Hypothalamus (tissue), 51 donors: ENCODE results near the gene TESMIN.

Source experiments
- DNase-seq, 51 donors: peaks; one replicate each; lab custom pipeline; 2025; lab: John Stamatoyannopoulos, UW

The TESMIN gene

GRCh38 chr11:68664141-68664540 lies 87.2 kb downstream of the TESMIN start:
- DNase-seq = no peak

- DNase-seq = no peak
Observed at GRCh38 chr11:68663482-68664010, 87.8 kb downstream of the TESMIN start.

DNA sequence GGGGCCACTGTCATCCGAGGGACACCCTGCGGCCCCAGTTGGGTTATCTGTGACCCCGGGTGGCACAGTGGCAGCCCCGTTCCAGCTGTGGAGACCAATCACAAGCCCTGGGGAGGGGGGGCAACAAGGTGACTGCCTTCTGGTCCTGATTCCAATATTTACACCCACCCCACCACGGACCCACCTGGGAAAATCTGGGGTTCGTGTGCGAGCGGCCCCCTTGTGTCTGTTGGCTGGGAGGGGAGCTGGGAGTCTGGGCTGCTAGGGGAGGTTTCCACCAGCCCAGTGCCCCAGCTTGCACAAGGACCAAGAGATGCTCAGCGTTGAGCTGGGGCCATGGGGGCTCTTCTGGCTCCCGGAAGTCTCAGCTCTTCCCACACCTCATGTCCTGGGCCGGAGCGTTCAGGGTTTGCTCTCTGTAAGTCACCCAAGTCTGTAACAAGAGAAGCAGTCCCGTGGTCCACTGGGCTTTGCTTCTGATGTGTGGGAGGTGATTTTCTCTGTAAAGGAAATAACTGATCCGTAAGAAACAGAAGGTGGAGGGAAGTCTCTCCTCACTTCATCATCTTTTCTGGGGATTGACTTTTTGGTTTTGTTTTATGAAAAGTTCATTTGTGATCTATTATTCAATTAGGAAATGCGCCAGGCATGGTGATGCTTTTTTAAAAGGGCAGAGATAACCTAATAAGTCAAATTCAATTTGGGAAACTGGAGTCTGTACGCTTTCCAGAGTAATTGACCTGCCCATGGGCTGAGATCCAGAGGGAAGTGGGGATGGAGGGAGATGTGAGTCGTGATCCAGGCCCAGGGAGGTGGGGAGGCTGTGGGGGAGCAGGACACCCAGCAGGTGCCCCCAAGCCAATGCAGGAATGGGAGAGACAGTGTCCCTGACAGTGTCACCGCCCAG lies 89.4 kb downstream of the TESMIN start:
- no peak for DNase-seq

- DNase-seq = no peak
Observed at GRCh38 chr11:68661014-68661413, 90.3 kb downstream of the TESMIN start.

DNA sequence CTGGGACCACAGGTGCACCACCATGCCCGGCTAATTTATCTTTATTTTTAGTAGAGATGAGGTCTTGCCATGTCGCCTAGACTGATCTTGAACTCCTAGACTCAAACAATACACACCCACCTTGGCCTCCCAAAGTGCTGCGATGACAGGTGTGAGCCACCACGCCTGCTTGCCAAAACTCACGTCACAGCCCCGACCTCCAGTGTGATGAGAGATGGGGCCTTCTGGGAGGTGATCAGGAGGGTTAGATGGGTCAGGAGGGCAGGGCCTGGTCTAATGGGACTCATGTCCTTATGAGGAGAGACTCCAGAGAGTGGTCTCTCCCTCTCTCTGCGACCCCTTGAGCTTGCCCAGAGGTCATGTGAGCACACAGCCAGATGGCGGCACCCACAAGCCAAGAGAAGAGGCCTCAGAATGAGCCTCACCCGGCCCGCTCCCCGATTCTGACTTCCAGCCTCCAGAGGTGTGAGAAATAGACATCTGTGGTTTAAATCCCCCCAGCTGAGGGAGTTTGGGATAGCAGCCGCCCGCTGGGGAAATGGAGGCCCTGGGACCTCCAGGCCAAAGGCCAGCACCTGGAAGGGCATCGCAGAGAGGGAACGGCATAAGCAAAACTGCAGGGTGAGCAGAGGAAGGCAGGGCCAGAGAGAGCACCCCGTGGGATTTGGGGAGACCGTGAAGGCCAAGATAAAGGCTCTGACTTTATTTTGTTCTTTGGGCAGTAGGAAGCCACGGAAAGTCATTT lies 91.1 kb downstream of the TESMIN start:
- DNase-seq = no peak

DNA sequence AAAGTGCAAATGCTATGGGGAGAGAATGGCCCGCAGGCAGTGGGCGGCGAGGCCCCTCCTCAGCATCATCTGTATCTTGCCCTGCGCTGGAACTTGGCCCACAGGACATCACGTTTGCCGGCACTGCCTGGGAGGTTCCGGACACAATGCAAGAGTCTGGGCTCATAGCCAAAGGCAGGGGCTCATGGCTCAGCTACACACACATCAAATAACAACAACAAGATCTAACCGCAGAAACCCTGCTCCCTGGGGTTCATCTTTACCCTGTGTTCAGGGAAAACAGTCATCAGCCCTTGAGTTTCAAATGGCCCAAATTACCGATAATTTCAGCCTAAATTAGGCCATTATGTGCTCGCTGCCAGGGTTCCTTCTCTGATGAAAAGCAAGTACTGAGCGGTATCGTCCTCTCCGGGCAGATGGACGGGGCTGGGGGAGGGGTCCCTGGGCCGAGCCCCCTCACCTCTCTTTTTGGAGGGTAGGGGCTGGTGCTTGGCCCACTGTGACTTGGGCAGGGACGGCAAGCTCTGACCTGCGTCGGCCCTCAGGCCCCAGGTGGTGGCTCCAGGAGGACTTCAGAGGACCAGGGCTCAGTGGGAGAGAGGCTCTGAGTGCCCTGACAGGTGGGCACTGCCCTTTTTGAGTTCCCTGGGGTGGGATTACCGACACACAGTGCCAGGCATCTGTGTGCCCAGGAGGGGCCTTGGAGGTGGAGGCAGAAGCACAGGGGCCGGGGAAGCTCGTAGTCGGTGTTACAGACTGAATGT lies 92.0 kb downstream of the TESMIN start:
- DNase-seq = peak in 21 of 51 donors; percentile 2 to 44 (median 13)

DNA sequence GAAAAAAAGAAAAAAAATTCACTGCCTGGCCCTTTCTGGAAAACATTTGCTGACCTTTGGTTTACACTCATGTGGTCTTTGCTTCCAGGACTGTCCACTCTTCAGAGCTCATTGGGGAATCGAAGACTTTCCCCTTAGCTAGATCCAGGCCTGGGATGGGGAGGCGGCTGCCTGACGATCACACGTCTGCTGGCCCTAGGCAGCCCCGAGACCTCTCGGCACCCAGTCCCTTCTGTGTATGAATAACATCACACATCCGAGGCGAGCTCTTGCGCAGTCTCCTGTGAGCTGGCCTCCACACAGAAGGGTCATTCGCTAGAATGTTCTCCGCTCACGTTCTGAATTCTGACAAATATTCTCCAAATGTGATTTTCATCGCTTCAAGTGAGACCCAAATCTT lies 92.7 kb downstream of the TESMIN start:
- DNase-seq = no peak

GRCh38 chr11:68658097-68658496 lies 93.2 kb downstream of the TESMIN start:
- DNase-seq = no peak
